Progenitor cell of endocrine pancreas (in vitro differentiated cells): ENCODE measurements around the gene LMO2. TPM values are rescaled to one million over a fixed set of nuclear protein-coding genes. Genes with fewer than 3 reads are reported as not detected.

Experiments
- DNase-seq: peaks from one replicate; pipeline ENCODE4 v3.0.0; 2021; ENCODE audit warnings: low spot score; ENCODE audit not compliant: unreplicated experiment
- H3K27ac Mint-ChIP-seq: 2 replicates; pipeline ENCODE4 v1.8.0; 2021; ENCODE audit warnings: mild to moderate bottlenecking, moderate library complexity, mixed read lengths
- H3K27me3 Mint-ChIP-seq: 2 replicates; pipeline ENCODE4 v1.8.0; 2021; ENCODE audit warnings: mixed read lengths
- H3K36me3 Mint-ChIP-seq: 2 replicates; pipeline ENCODE4 v1.8.0; 2022; ENCODE audit warnings: mixed read lengths; ENCODE audit not compliant: insufficient read depth
- H3K4me1 Mint-ChIP-seq: 2 replicates; pipeline ENCODE4 v1.8.0; 2021; ENCODE audit warnings: low read depth, mixed read lengths
- H3K4me3 Mint-ChIP-seq: 2 replicates; pipeline ENCODE4 v1.8.0; 2021; ENCODE audit warnings: low read depth, mild to moderate bottlenecking, moderate library complexity, mixed read lengths
- H3K9me3 Mint-ChIP-seq: 2 replicates; pipeline ENCODE4 v1.8.0; 2021; ENCODE audit warnings: low read depth, mixed read lengths
- long read RNA-seq: library from polyadenylated mRNA; unstranded; transcript quantifications from one replicate; pipeline ENCODE4 v2.0.0, GENCODE V29; 2020
- total RNA-seq: library from RNA; stranded (reverse); gene quantifications from 2 replicates; pipeline ENCODE4 v1.2.1, GENCODE V29; 2021
- TF ChIP-seq, protein P1 (sequence below): fragments of 200-600 bp; sonication (generic); IDR thresholded peaks from one replicate; pipeline ENCODE4 v1.5.0; 2021; ENCODE audit warnings: antibody characterized with exemption, mild to moderate bottlenecking; ENCODE audit not compliant: unreplicated experiment

LMO2 gene
- 0.36 and 0.55 TPM in 2 replicates for total RNA-seq
- long read RNA-seq, result 0 reads

DNA sequence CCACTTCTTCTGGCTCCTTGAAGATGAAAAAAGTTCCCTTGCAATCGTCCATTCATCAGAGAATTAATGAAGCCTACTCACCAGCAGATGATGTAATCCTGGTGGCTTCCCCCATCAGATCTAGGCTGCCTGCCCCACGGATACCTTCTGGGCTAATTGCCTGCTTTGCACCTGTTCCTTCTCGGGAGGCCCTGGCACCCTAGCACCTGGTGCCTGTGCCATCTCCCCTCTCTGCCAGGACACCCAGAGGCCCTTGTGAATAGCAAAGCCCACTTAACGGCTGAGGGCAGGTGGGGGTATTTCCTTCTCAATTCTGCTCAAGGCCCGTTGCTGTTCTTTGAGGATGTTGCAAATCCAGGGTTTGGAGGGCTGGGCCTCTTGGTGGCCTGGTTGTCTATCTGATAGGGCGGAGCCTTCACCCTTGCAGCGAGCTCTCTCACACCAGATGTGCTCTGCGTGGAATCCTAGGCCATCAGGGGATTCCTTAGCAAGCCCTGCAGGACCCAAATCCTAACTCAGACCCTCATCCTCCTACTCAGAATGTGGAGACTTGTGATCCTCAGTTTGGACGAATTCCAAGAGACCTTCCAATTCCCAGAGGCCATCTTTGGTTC is at the start of gene LMO2:
Gene LMO2 (minus strand): TSS at position 363 of the 614 bp plus-strand sequence. CDS start 22,360 bp downstream, outside the sequence.
- Mint-ChIP-seq H3K27me3 (peaks cover 8% of the 10 kb centered on the region), H3K9me3 (no peaks in the 10 kb centered on the region), H3K4me3 (no peak within 1 kb of the TSS), H3K4me1 (peaks cover 7% of the 10 kb centered on the region), H3K36me3 (no peaks in the 10 kb centered on the region), H3K27ac (peak within 1 kb of the TSS; percentile 36)
- DNase-seq, result no peak
- TF ChIP-seq, protein P1, sequence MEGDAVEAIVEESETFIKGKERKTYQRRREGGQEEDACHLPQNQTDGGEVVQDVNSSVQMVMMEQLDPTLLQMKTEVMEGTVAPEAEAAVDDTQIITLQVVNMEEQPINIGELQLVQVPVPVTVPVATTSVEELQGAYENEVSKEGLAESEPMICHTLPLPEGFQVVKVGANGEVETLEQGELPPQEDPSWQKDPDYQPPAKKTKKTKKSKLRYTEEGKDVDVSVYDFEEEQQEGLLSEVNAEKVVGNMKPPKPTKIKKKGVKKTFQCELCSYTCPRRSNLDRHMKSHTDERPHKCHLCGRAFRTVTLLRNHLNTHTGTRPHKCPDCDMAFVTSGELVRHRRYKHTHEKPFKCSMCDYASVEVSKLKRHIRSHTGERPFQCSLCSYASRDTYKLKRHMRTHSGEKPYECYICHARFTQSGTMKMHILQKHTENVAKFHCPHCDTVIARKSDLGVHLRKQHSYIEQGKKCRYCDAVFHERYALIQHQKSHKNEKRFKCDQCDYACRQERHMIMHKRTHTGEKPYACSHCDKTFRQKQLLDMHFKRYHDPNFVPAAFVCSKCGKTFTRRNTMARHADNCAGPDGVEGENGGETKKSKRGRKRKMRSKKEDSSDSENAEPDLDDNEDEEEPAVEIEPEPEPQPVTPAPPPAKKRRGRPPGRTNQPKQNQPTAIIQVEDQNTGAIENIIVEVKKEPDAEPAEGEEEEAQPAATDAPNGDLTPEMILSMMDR, result no peak

DNA sequence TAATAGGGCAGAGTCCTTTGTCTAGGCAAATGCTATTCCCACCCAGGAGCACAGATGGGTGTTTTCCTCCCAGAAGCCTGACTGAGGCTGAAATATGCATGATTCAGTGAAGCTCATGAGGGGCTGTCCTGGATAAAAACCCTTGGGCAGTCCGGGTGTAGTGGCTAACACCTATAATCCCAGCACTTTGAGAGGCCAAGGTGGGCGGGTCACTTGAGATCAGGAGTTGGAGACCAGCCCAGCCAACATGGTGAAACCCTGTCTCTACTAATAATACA is 48.6 kb upstream of the LMO2 start:
- Mint-ChIP-seq H3K27me3 (peaks cover 3% of the 10 kb centered on the region), H3K4me1 (peaks cover 17% of the 10 kb centered on the region), H3K4me3 (no peak overlapping the region), H3K9me3 (no peaks in the 10 kb centered on the region), H3K27ac (no peak overlapping the region), H3K36me3 (no peaks in the 10 kb centered on the region)
- no peak for DNase-seq
- TF ChIP-seq, protein P1, result no peak

DNA sequence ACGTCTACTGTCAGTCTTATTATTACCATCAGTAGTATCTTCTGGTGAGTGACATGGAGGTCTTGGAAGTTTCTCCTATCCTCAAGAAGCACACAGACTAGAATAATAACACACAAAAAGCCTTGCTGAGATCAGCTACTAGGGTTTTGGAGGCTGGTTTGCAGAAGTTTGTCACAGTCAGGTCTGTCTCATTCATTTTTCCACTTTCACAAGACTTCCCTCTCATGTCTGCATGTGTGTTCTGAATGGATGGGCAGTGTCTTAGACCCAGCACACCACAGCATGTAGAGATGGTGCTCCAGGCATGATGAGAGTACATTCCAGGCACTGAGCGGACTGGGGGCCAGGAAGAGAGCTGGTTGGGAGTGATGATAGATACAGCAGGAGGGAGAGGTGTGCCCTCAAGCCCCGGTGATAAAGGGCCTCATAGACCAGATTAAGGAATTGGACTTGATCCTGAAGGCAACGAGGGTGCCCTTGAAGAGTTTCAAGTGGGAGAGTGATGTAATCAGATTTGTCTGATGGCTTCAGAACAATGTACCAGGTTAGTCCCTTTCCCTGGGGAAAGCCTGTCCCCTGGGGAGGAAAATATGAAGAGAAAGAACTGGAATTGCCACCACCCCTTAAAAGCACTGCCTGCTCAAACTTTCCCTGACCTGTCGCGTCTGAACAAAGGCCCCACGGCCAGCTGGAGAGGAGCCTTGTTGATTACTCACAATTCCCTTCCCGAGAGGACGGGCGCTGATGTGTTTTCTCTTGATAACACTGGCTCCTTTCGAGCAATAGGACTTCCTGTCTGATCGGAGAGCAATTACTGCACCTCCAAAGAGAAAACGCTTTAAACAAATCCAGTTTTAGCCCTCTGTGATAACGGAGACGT is 45.1 kb upstream of the LMO2 start:
- TF ChIP-seq, protein P1, result no peak
- peak overlapping the region; percentile 40 for H3K27ac Mint-ChIP-seq

DNA sequence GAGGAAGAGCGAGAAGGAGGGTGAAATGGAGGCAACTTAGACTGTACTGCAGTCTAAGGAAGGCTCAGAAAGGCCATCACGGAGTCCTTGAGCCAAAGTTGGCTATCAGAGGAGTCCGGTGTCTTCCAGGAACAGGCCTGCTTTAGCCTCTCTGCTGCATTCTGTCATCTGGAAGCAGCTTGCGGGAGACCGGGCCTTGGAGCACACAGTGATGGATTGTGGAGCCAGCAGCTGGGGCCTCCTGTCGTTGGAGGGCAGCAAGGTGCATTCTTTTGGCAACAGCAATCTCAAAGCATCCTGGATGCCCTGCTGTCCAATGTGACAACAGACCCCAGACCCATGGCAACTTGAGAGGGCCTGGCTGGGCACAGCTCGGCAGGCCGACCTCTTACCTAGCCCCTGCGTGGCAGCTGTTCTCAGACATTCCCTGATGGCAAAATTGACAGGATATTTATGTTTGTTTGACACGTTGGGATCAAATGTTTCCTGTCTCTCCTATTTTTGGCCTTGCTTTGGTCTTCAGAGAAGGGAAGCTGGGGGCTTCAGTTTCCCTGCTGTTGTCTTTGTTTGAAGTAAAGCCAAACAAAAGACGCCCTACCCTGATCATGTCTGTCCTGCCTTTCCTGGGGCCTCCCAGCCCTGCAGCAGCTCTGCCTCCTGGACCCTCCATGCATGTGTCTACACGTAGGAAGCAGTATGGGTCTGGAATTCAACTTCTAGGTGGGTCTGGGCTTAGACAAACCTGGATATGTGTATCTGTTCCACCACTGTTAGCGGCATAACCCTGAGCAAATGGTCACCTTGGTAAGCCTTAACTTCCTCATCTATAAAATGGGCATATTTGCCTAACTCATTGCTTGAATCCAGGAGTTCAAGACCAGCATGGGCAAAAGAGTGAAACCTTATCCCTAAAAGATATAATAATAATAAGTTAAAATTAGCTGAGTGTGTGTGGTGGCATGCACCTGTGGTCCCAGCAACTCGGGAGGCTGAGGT is 43.9 kb upstream of the LMO2 start:
- no peak for DNase-seq
- Mint-ChIP-seq H3K27ac (no peak overlapping the region), H3K4me3 (no peak overlapping the region), H3K36me3 (no peaks in the 10 kb centered on the region), H3K4me1 (peaks cover 20% of the 10 kb centered on the region), H3K9me3 (peaks cover 4% of the 10 kb centered on the region), H3K27me3 (peaks cover 3% of the 10 kb centered on the region)
- TF ChIP-seq, protein P1, result no peak

More for the DNA sequence above, 45.1 kb upstream of the LMO2 start:
- Mint-ChIP-seq H3K27me3 (peaks cover 3% of the 10 kb centered on the region), H3K36me3 (no peaks in the 10 kb centered on the region), H3K4me3 (no peak overlapping the region), H3K4me1 (peaks cover 25% of the 10 kb centered on the region), H3K9me3 (peaks cover 2% of the 10 kb centered on the region)
- no peak for DNase-seq

DNA sequence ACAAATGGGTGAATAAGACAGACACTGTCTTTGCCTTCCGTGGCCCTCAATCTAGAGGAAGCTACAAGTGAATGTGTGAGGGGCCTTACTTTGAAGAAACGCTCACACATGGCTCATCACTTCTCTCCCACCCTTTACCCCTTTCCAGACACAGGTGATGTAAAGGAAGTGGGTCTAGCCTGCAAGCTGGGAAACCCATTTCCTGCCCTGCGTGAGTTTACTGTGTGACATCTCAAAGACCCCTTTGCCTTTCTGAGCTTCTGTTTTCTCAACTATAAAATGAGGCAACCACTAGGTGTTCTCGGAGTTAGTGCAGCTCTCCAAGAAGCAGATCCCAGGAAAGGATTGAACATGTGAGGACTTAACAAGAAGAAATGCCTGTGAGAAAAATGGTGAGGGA is 43.1 kb upstream of the LMO2 start:
- TF ChIP-seq, protein P1, result no peak
- no peak overlapping the region for H3K27ac Mint-ChIP-seq
- DNase-seq, result no peak
- H3K4me1 Mint-ChIP-seq, result peaks cover 20% of the 10 kb centered on the region
- H3K9me3 Mint-ChIP-seq, result peaks cover 4% of the 10 kb centered on the region
- H3K4me3 Mint-ChIP-seq, result no peak overlapping the region
- H3K27me3 Mint-ChIP-seq, result peaks cover 3% of the 10 kb centered on the region
- no peaks in the 10 kb centered on the region for H3K36me3 Mint-ChIP-seq
